ENCODE measurements around the gene CORIN. TPM values are rescaled to one million over a fixed set of nuclear protein-coding genes. Genes with fewer than 3 reads are reported as not detected.

The CORIN gene
- total and polyA plus RNA-seq, 2 of the 4 experiments (the other 2 are of a cell fraction), result 20.3 to 24.7 TPM

GRCh38 chr4:47598896-47599295 is 239.0 kb downstream of the CORIN start:
- H3K9ac ChIP-seq (ENCODE audit: low read depth, low read length), result no peak overlapping the region
- no peak overlapping the region for H4K5ac ChIP-seq (ENCODE audit: low read depth, low read length)
- H3K4ac ChIP-seq (ENCODE audit: low read depth, low read length), result no peak overlapping the region
- no peak overlapping the region for H2BK120ac ChIP-seq (ENCODE audit: low read depth, low read length)
- H2AK5ac ChIP-seq (ENCODE audit: low read depth, low read length), result no peak overlapping the region
- POLR2A ChIA-PET (ENCODE audit: unreplicated experiment), result no interaction called here
- H3K18ac ChIP-seq (ENCODE audit: low read depth, low read length), result no peak overlapping the region
- no peak overlapping the region for H3K4me2 ChIP-seq (ENCODE audit: low read depth, low read length)
- no peaks in the 10 kb centered on the region for H3K4me1 ChIP-seq (ENCODE audit: control insufficient read depth, insufficient read depth, low read length)
- H2AK9ac ChIP-seq (replicated peaks; ENCODE audit: low read depth, low read length, poor library complexity), result no peak overlapping the region
- no peak for TF ChIP-seq ELK1 (IDR thresholded peaks at IDR 0.05; ENCODE audit: borderline replicate concordance, low read depth, low read length)
- TF ChIP-seq RCOR1 (IDR thresholded peaks at IDR 0.05; ENCODE audit: insufficient replicate concordance, low read length), result no peak
- no peak for TF ChIP-seq CTCF (conservative IDR thresholded peaks at IDR 0.05; ENCODE audit: low read depth, low read length)
- TF ChIP-seq RAD21 (IDR thresholded peaks at IDR 0.05; ENCODE audit: low read length), result no peak
- TF ChIP-seq NFE2L2 (IDR thresholded peaks at IDR 0.05; ENCODE audit: low read depth, low read length), result no peak
- intact Hi-C loops (cut with micrococcal nuclease), result no loop called here
- H2BK15ac ChIP-seq (ENCODE audit: low read depth, low read length), result no peak overlapping the region
- no peak overlapping the region for H2AFZ ChIP-seq (replicated peaks; ENCODE audit: low read length, poor library complexity)
- H2BK20ac ChIP-seq (ENCODE audit: low read depth, low read length), result no peak overlapping the region
- no peaks in the 10 kb centered on the region for H3K9me3 ChIP-seq (ENCODE audit: control insufficient read depth, insufficient read depth, low read length)
- dilution Hi-C loops (cut with HindIII; ENCODE audit: low sequenced_read_pairs, unreplicated experiment), result no loop called here
- H3K4me3 ChIP-seq (ENCODE audit: insufficient read depth, low read depth, low read length), result no peak overlapping the region
- H3K23ac ChIP-seq (ENCODE audit: low read depth, low read length), result no peak overlapping the region
- H3K56ac ChIP-seq (ENCODE audit: extremely low read depth, insufficient read depth, low read length), result no peak overlapping the region
- no peaks in the 10 kb centered on the region for H3K27me3 ChIP-seq (ENCODE audit: control insufficient read depth, insufficient read depth, low read length)
- CTCF ChIA-PET, result no interaction called here
- H3K14ac ChIP-seq (replicated peaks; ENCODE audit: low read depth, low read length), result no peak overlapping the region
- 0 out of 2 replicates have a peak, but pooled peaks cover 4% of the 10 kb centered on the region for H3K36me3 ChIP-seq (ENCODE audit: control insufficient read depth, insufficient read depth, low read length)
- BruUV-seq (replicated peaks), result no TSS peak
- 0 out of 2 replicates have a peak, but pooled peaks cover 2% of the 10 kb centered on the region for H3K9me1 ChIP-seq (ENCODE audit: insufficient read depth, low read length)
- H4K8ac ChIP-seq (ENCODE audit: low read depth in 2 of 2, low read length in 2 of 2), result no peak overlapping the region
- in situ Hi-C loops (cut with MboI; ENCODE audit: low sequenced_read_pairs), result no loop called here
- H2BK5ac ChIP-seq (ENCODE audit: low read depth, low read length, poor library complexity, severe bottlenecking), result no peak overlapping the region
- DNase-seq, result no peak
- no peaks in the 10 kb centered on the region for H3K79me1 ChIP-seq (ENCODE audit: low read depth in 1 of 2, low read length in 2 of 2)
- no peaks in the 10 kb centered on the region for H4K20me1 ChIP-seq (ENCODE audit: insufficient read depth, low read length)
- ATAC-seq (ENCODE audit: low read depth), result no peak
- no CpG with 5 or more reads among the region's 3 CpGs for WGBS, 2 experiments (ENCODE audit: extremely low coverage in 2 of 2, insufficient read length in 1 of 2)
- no peak overlapping the region for H3K27ac ChIP-seq (ENCODE audit: insufficient read depth, low read length)
- H4K91ac ChIP-seq (ENCODE audit: insufficient read depth, low read depth, low read length), result no peak overlapping the region
